Natural killer cell (primary cell): ENCODE data around the gene LLGL2. TPM values are rescaled to one million over a fixed set of nuclear protein-coding genes. Genes with fewer than 3 reads are reported as not detected.
"Not testable (repeated sequence)": the region's sequence is repeated elsewhere in the genome, so short reads cannot be mapped to it uniquely, and the experiment has no call there.

Experiments
- ATAC-seq, 3 donors: fragments of 150-1000 bp in 2 of 3; fragments of 200-7000 bp in 1 of 3; cut with Tn5 transposase; 1 replicate in 1 of 3; 2 replicates in 2 of 3; pipeline ENCODE4 v1.10.0; 2021; ENCODE audit warnings: mild to moderate bottlenecking in 2 of 3, moderate library complexity in 2 of 3
- DNase-seq, 2 donors: peaks; one replicate each; pipeline versions ENCODE4 v3.0.0 to v3.0.0-alpha.2; 2013 to 2021; ENCODE audit warnings: mixed read lengths in 1 of 2
- H3K27ac ChIP-seq: one replicate; pipeline ENCODE4 v1.5.1; 2013; ENCODE audit warnings: mild to moderate bottlenecking, low read length
- H3K27me3 ChIP-seq: one replicate; pipeline ENCODE4 v1.6.1; 2013; ENCODE audit warnings: low read length; ENCODE audit not compliant: control insufficient read depth, insufficient read depth
- H3K36me3 ChIP-seq: one replicate; pipeline ENCODE4 v1.6.1; 2013; ENCODE audit warnings: low read length; ENCODE audit not compliant: control insufficient read depth, insufficient read depth
- H3K4me1 ChIP-seq: one replicate; pipeline ENCODE4 v1.6.1; 2013; ENCODE audit warnings: low read length; ENCODE audit not compliant: control insufficient read depth, insufficient read depth
- H3K4me3 ChIP-seq: one replicate; pipeline ENCODE4 v1.5.1; 2013; ENCODE audit warnings: low read length
- H3K9me3 ChIP-seq: one replicate; pipeline ENCODE4 v1.6.1; 2013; ENCODE audit warnings: low read length; ENCODE audit not compliant: control insufficient read depth, insufficient read depth
- H3K27ac Mint-ChIP-seq, 2 donors: one replicate each; pipeline ENCODE4 v1.8.0; 2022; ENCODE audit warnings: mild to moderate bottlenecking in 2 of 2, mixed read lengths in 2 of 2, moderate library complexity in 1 of 2
- H3K27me3 Mint-ChIP-seq, 2 donors: one replicate each; pipeline ENCODE4 v1.8.0; 2022; ENCODE audit warnings: low read depth in 2 of 2, mixed read lengths in 2 of 2
- H3K36me3 Mint-ChIP-seq: one replicate; pipeline ENCODE4 v1.8.0; 2022; ENCODE audit warnings: mixed read lengths
- H3K4me1 Mint-ChIP-seq, 2 donors: one replicate each; pipeline ENCODE4 v1.8.0; 2022; ENCODE audit warnings: mixed read lengths in 2 of 2
- H3K4me3 Mint-ChIP-seq: one replicate; pipeline ENCODE4 v1.8.0; 2022; ENCODE audit warnings: mild to moderate bottlenecking, moderate library complexity, mixed read lengths
- H3K9me3 Mint-ChIP-seq, 2 donors: one replicate each; pipeline ENCODE4 v1.8.0; 2022; ENCODE audit warnings: mixed read lengths in 2 of 2
- CTCF ChIP-seq: fragments of 200-600 bp; IDR thresholded peaks from one replicate; pipeline ENCODE4 v1.8.0; 2022; ENCODE audit warnings: antibody characterized with exemption
- WGBS: methylation state at CpG from one replicate; pipeline ENCODE4 v1.1.7; 2013; ENCODE audit warnings: missing lambda C conversion rate; ENCODE audit not compliant: insufficient coverage; 5-methylcytosine and 5-hydroxymethylcytosine counted together
- intact Hi-C: fragments of 100-400 bp; cut with micrococcal nuclease; formaldehyde crosslinking; loops from one replicate; pipeline ENCODE4 v1.14.2; 2022
- total RNA-seq, 4 donors: library from RNA; stranded (reverse); fragments of 120-200 nt in 1 of 4; gene quantifications; one replicate each; pipeline versions ENCODE4 v1.2.3 to v1.2.4, GENCODE V29; 2013 to 2022

LLGL2 gene
- total RNA-seq, 3 donors from 2014 or later (not counting 1 experiment from before 2014, with no cell fraction given): 229 to 302 (median 244) TPM

DNA sequence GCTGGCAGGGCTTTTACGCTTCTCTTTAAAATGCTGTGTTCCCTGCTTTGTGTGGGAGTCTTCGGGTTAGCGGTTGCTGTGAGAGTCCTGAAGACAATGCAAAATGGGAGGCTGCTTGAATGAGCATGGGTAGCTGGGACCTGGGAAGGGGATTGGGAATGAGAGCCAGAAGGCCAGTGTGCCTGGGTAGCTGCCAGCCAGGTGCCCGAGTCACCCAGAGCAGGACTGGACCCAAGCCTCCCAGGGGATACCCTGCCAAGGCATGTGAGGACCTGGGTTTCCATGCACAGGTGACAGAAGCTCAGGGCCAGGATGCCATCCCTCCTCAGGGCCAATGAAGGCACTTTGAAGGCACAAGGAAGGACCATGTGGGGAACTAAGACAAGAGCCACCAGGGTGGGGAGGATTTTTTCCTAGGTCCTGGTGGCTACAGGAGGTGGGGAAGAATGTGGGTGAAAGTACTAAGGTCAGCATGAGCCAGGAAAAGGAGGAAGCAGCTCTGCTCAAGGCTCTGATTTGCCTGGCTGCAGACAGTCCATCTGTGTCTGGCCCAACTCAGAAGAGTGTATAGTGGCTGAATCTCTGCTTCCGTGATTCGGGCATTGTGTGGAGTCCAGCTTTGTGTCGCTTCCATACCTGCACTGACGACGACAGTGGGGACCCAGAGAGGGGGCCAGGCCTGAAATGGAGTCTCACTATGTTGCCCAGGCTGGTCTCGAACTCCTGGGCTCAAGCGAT lies 48.6 kb upstream of the LLGL2 start:
- Mint-ChIP-seq H3K36me3 (no peaks in the 10 kb centered on the region), H3K9me3 (no peaks in the 10 kb centered on the region), H3K27ac (peak overlapping the region in 1 of 2 donors; percentile 19), H3K4me1 (peaks cover 5 to 10% of the 10 kb centered on the region in 2 donors), H3K4me3 (no peak overlapping the region), H3K27me3 (no peaks in the 10 kb centered on the region)
- H3K27ac ChIP-seq: no peak overlapping the region
- no peaks in the 10 kb centered on the region for H3K9me3 ChIP-seq
- intact Hi-C loops: no loop called here
- H3K36me3 ChIP-seq: peaks cover 19% of the 10 kb centered on the region
- no peaks in the 10 kb centered on the region for H3K4me1 ChIP-seq
- no peak for TF ChIP-seq CTCF
- 85% methylated on average over 11 of the region's 11 CpGs for WGBS
- no peak overlapping the region for H3K4me3 ChIP-seq
- ATAC-seq (no peak), DNase-seq (no peak)
- H3K27me3 ChIP-seq: no peaks in the 10 kb centered on the region

DNA sequence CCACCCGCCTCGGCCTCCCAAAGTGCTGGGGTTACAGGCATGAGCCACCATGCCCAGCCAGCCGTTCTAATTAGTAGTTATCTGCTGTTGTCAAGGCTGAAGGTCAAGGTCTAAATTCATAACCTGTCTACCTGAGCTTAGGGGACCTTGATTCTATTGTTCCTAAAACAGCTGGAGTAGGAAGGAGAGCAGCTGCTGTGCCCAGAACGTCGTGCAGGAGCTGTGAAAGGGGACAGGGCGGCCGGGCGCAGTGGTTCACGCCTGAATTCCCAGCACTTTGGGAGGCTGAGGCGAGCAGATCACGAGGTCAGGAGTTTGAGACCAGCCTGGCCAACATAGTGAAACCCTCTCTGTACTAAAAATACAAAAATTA lies 48.0 kb upstream of the LLGL2 start:
- H3K36me3 ChIP-seq: peaks cover 14% of the 10 kb centered on the region
- H3K36me3 Mint-ChIP-seq, H3K4me3 ChIP-seq, H3K9me3 ChIP-seq, H3K27me3 Mint-ChIP-seq, DNase-seq, H3K27ac Mint-ChIP-seq, intact Hi-C loops, H3K27me3 ChIP-seq, ATAC-seq, H3K27ac ChIP-seq, H3K4me3 Mint-ChIP-seq, H3K4me1 ChIP-seq, H3K9me3 Mint-ChIP-seq, H3K4me1 Mint-ChIP-seq: not testable (repeated sequence)
- WGBS: 97% methylated on average over 11 of the region's 11 CpGs

DNA sequence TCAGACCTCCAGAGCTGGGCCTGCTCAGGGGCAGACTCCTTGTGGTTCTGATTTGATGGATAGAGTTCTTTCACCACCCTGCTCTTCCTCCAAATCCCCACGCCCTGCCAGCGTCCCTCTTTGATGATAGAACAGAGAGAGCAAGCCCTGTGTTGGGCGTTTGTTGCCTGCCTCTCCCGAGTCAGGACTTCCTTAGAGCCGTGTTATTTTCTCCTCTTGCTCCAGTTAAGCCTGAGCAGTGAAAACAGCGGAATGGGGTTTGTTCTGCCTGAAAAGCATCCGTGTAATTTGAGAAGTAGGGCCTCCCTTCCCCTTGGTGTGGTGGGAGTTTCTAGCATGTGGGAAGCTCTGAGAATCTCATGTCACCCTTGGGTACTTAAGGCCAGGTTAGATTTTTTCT lies 47.0 kb upstream of the LLGL2 start:
- peaks cover 5 to 9% of the 10 kb centered on the region in 2 donors for H3K4me1 Mint-ChIP-seq
- H3K27ac Mint-ChIP-seq: no peak overlapping the region
- no peak overlapping the region for H3K4me3 Mint-ChIP-seq
- 97% methylated on average over 7 of the region's 7 CpGs for WGBS
- TF ChIP-seq CTCF: no peak
- no peak overlapping the region for H3K27ac ChIP-seq
- H3K36me3 ChIP-seq: peaks cover 4% of the 10 kb centered on the region
- ATAC-seq (no peak), DNase-seq (no peak)
- H3K9me3 ChIP-seq: no peaks in the 10 kb centered on the region
- no peaks in the 10 kb centered on the region for H3K36me3 Mint-ChIP-seq
- no peak overlapping the region for H3K4me3 ChIP-seq
- no peaks in the 10 kb centered on the region for H3K4me1 ChIP-seq
- no peaks in the 10 kb centered on the region for H3K9me3 Mint-ChIP-seq
- no peaks in the 10 kb centered on the region for H3K27me3 ChIP-seq
- no peaks in the 10 kb centered on the region for H3K27me3 Mint-ChIP-seq
- intact Hi-C loops: no loop called here

GRCh38 chr17:75480281-75480680 lies 45.2 kb upstream of the LLGL2 start:
- no peaks in the 10 kb centered on the region for H3K27me3 Mint-ChIP-seq
- H3K36me3 Mint-ChIP-seq: no peaks in the 10 kb centered on the region
- intact Hi-C loops: no loop called here
- no peak for ATAC-seq
- H3K36me3 ChIP-seq: no peaks in the 10 kb centered on the region
- H3K4me1 Mint-ChIP-seq: peaks cover 5 to 9% of the 10 kb centered on the region in 2 donors
- no peaks in the 10 kb centered on the region for H3K4me1 ChIP-seq
- H3K27me3 ChIP-seq: no peaks in the 10 kb centered on the region
- WGBS: 96% methylated on average over 6 of the region's 6 CpGs
- DNase-seq: no peak
- no peaks in the 10 kb centered on the region for H3K9me3 Mint-ChIP-seq
- no peak overlapping the region for H3K27ac ChIP-seq
- H3K4me3 Mint-ChIP-seq: no peak overlapping the region
- H3K9me3 ChIP-seq: no peaks in the 10 kb centered on the region
- H3K4me3 ChIP-seq: no peak overlapping the region
- no peak for TF ChIP-seq CTCF
- peak overlapping the region in 1 of 2 donors; percentile 70 for H3K27ac Mint-ChIP-seq
